GM19328 (cell line): ENCODE results near the gene PNISR.

ENCODE experiments used
- ATAC-seq: cut with Tn5 transposase; IDR thresholded peaks from one replicate; pipeline ENCODE4 v1.9.1; 2021; ENCODE audit warnings: mild to moderate bottlenecking, moderate library complexity; ENCODE audit not compliant: unreplicated experiment

Gene PNISR

DNA sequence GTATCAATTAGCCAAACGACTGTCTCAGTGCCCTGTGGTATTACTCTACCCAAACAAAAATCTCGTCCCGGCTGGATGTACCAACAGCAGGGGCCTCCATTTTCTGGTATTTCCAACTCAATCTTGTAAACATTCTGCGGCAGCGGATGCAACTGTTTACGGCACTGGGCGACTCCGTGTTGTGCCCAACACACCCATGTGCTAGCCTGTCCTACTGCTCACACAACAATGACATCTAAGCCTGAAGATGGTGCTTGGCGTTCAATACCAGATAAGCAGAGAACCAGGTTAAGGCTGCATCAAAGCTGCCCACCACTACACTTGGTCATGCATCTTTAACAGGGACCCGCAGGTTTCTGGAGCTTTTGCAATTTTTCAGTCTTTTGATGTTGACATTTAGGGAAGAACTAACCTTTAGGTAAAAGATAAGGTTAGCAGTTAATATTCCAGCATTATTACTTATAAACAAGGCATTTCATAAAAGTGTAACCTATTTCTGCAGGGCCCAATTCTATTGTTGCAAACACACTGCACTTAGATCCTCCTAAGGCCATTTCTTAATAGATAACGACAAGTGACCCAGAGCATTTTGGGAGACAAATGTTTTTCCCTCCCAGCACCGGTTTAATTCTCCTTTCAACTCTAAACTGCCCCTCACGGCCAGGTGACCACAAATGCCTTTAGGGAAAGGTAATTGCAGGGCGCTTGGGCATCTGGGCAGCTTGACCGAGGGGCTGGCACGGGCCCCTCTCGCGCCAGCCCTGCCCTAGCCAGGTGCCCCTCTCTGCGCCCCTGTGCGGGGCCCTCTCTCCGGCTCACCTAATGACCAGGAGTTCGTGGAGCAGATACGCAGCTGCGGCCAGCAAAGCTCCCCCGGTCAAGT, 76.6 kb downstream of the PNISR start:
- ATAC-seq = no peak
